IMR-90 (cell line): ENCODE measurements around the gene MEIKIN. TPM values are rescaled to one million over a fixed set of nuclear protein-coding genes. Genes with fewer than 3 reads are reported as not detected.
A peak's percentile ranks its signal among the peaks of the same experiment; 100 is the strongest.

Experiments used
- ATAC-seq: fragments of 200-7000 bp; cut with Tn5 transposase; 2 replicates; pipeline ENCODE4 v1.9.1; 2020; ENCODE audit warnings: low read depth, mild to moderate bottlenecking, moderate library complexity
- BruUV-seq: library from RNA; stranded (reverse); fragments of 400-500 nt; replicated peaks from 2 replicates; lab custom pipeline; 2021; lab: Mats Ljungman, UMichigan
- CTCF ChIA-PET: fragments of 300-600 bp; formaldehyde crosslinking; extraction: SDS; loops from one replicate; lab custom pipeline; 2021; ENCODE audit warnings: antibody characterized with exemption; lab: Yijun Ruan, JAX
- POLR2A ChIA-PET: fragments of 300-600 bp; sonication (Branson Sonifier 250); formaldehyde crosslinking; loops from one replicate; lab custom pipeline; 2022; ENCODE audit warnings: antibody characterized with exemption; ENCODE audit not compliant: unreplicated experiment; lab: Charles Lee
- DNase-seq: peaks from one replicate; pipeline ENCODE4 v3.0.0; 2013
- H2AFZ ChIP-seq: replicated peaks from 2 replicates; pipeline ENCODE3; 2013; ENCODE audit warnings: low read length, mild to moderate bottlenecking; ENCODE audit not compliant: poor library complexity
- H2AK5ac ChIP-seq: 2 replicates; pipeline ENCODE4 v1.6.1; 2013; ENCODE audit warnings: low read depth, low read length, inconsistent platforms
- H2AK9ac ChIP-seq: replicated peaks from 2 replicates; pipeline ENCODE3; 2013; ENCODE audit warnings: mild to moderate bottlenecking, low read depth, low read length, moderate library complexity; ENCODE audit not compliant: poor library complexity
- H2BK120ac ChIP-seq: 2 replicates; pipeline ENCODE4 v1.6.1; 2013; ENCODE audit warnings: low read depth, low read length, inconsistent platforms
- H2BK15ac ChIP-seq: 3 replicates; pipeline ENCODE4 v1.6.1; 2013; ENCODE audit warnings: low read depth, low read length, inconsistent platforms
- H2BK20ac ChIP-seq: 2 replicates; pipeline ENCODE4 v1.6.1; 2013; ENCODE audit warnings: low read depth, mild to moderate bottlenecking, inconsistent platforms, low read length, moderate library complexity
- H2BK5ac ChIP-seq: 2 replicates; pipeline ENCODE4 v1.6.1; 2013; ENCODE audit warnings: mild to moderate bottlenecking, low read depth, low read length, inconsistent platforms; ENCODE audit not compliant: poor library complexity, severe bottlenecking
- H3K14ac ChIP-seq: replicated peaks from 2 replicates; pipeline ENCODE4 v1.6.1; 2013; ENCODE audit warnings: low read depth, low read length, inconsistent platforms
- H3K18ac ChIP-seq: 2 replicates; pipeline ENCODE4 v1.6.1; 2013; ENCODE audit warnings: low read depth, low read length, control low read depth
- H3K23ac ChIP-seq: 2 replicates; pipeline ENCODE4 v1.6.1; 2013; ENCODE audit warnings: low read depth, low read length, inconsistent platforms
- H3K27ac ChIP-seq: 2 replicates; pipeline ENCODE4 v1.5.1; 2013; ENCODE audit warnings: mild to moderate bottlenecking, control low read depth, low read length; ENCODE audit not compliant: insufficient read depth
- H3K27me3 ChIP-seq: 2 replicates; pipeline ENCODE4 v1.6.1; 2013; ENCODE audit warnings: low read length; ENCODE audit not compliant: control insufficient read depth, insufficient read depth
- H3K36me3 ChIP-seq: 2 replicates; pipeline ENCODE4 v1.6.1; 2013; ENCODE audit warnings: low read length, mixed read lengths; ENCODE audit not compliant: control insufficient read depth, insufficient read depth
- H3K4ac ChIP-seq: 2 replicates; pipeline ENCODE4 v1.6.1; 2013; ENCODE audit warnings: low read depth, low read length, inconsistent platforms
- H3K4me1 ChIP-seq: 2 replicates; pipeline ENCODE4 v1.6.1; 2013; ENCODE audit warnings: low read length, mixed read lengths; ENCODE audit not compliant: control insufficient read depth, insufficient read depth
- H3K4me2 ChIP-seq: 2 replicates; pipeline ENCODE4 v1.6.1; 2013; ENCODE audit warnings: low read depth, mild to moderate bottlenecking, control low read depth, low read length, moderate library complexity
- H3K4me3 ChIP-seq: 2 replicates; pipeline ENCODE4 v1.5.1; 2013; ENCODE audit warnings: low read depth, mild to moderate bottlenecking, control low read depth, low read length, moderate library complexity; ENCODE audit not compliant: insufficient read depth
- H3K56ac ChIP-seq: 2 replicates; pipeline ENCODE4 v1.6.1; 2013; ENCODE audit warnings: low read length, inconsistent platforms; ENCODE audit not compliant: insufficient read depth; ENCODE audit errors: extremely low read depth
- H3K79me1 ChIP-seq, 2 experiments: 2 replicates each; pipeline ENCODE4 v1.6.1; 2013; ENCODE audit warnings: low read length in 2 of 2, inconsistent platforms in 1 of 2, low read depth in 1 of 2
- H3K9ac ChIP-seq: 2 replicates; pipeline ENCODE4 v1.6.1; 2013; ENCODE audit warnings: low read depth, low read length, control low read depth
- H3K9me1 ChIP-seq: 2 replicates; pipeline ENCODE4 v1.6.1; 2013; ENCODE audit warnings: low read length, inconsistent platforms; ENCODE audit not compliant: insufficient read depth
- H3K9me3 ChIP-seq: 2 replicates; pipeline ENCODE4 v1.6.1; 2013; ENCODE audit warnings: low read length; ENCODE audit not compliant: control insufficient read depth, insufficient read depth
- H4K20me1 ChIP-seq: 2 replicates; pipeline ENCODE4 v1.6.1; 2013; ENCODE audit warnings: low read length, inconsistent platforms; ENCODE audit not compliant: insufficient read depth
- H4K5ac ChIP-seq: 2 replicates; pipeline ENCODE4 v1.6.1; 2013; ENCODE audit warnings: mild to moderate bottlenecking, low read depth, low read length, control low read depth
- H4K8ac ChIP-seq, 2 experiments: 2 replicates each; pipeline ENCODE4 v1.6.1; 2013; ENCODE audit warnings: low read depth in 2 of 2, low read length in 2 of 2, control low read depth in 1 of 2, inconsistent platforms in 1 of 2
- H4K91ac ChIP-seq: 2 replicates; pipeline ENCODE4 v1.6.1; 2013; ENCODE audit warnings: low read depth, low read length, inconsistent platforms; ENCODE audit not compliant: insufficient read depth
- BHLHE40 ChIP-seq: fragments of 150-350 bp; IDR thresholded peaks from 2 replicates; pipeline ENCODE4 v1.6.1; 2016; ENCODE audit warnings: mild to moderate bottlenecking, low read depth, low read length
- CEBPB ChIP-seq: IDR thresholded peaks from 2 replicates; pipeline ENCODE4 v1.6.1; 2012; ENCODE audit warnings: low read depth, low read length, improper control_type of control experiment
- CHD1 ChIP-seq: IDR thresholded peaks from 2 replicates; pipeline ENCODE4 v1.6.1; 2012; ENCODE audit warnings: low read depth, low read length, improper control_type of control experiment
- FOS ChIP-seq: fragments of 150-350 bp; IDR thresholded peaks from 2 replicates; pipeline ENCODE4 v1.6.1; 2016; ENCODE audit warnings: low read depth, low read length
- MAFK ChIP-seq: IDR thresholded peaks from 2 replicates; pipeline ENCODE4 v1.6.1; 2012; ENCODE audit warnings: low read depth, low read length, improper control_type of control experiment
- MAZ ChIP-seq: IDR thresholded peaks from 2 replicates; pipeline ENCODE4 v1.6.1; 2012; ENCODE audit warnings: low read depth, mild to moderate bottlenecking, low read length, improper control_type of control experiment, moderate library complexity, borderline replicate concordance
- MXI1 ChIP-seq: IDR thresholded peaks from 2 replicates; pipeline ENCODE4 v1.6.1; 2012; ENCODE audit warnings: low read depth, mild to moderate bottlenecking, low read length, moderate library complexity, borderline replicate concordance
- NFE2L2 ChIP-seq: fragments of 150-350 bp; IDR thresholded peaks from 2 replicates; pipeline ENCODE4 v1.6.1; 2016; ENCODE audit warnings: low read depth, mild to moderate bottlenecking, low read length
- POLR2A ChIP-seq: IDR thresholded peaks from 2 replicates; pipeline ENCODE4 v1.6.1; 2012; ENCODE audit warnings: mild to moderate bottlenecking, low read depth, low read length
- RAD21 ChIP-seq: IDR thresholded peaks from 2 replicates; pipeline ENCODE4 v1.6.1; 2012; ENCODE audit warnings: low read length, improper control_type of control experiment
- RCOR1 ChIP-seq: IDR thresholded peaks from 2 replicates; pipeline ENCODE4 v1.6.1; 2012; ENCODE audit warnings: mild to moderate bottlenecking, low read length, improper control_type of control experiment; ENCODE audit not compliant: insufficient replicate concordance
- RFX5 ChIP-seq: IDR thresholded peaks from 2 replicates; pipeline ENCODE4 v1.8.0; 2012; ENCODE audit warnings: low read depth, mild to moderate bottlenecking, low read length, moderate library complexity
- SMC3 ChIP-seq: fragments of 150-350 bp; IDR thresholded peaks from 2 replicates; pipeline ENCODE4 v1.6.1; 2016; ENCODE audit warnings: low read depth, mild to moderate bottlenecking, antibody characterized with exemption, low read length, moderate library complexity
- dilution Hi-C: fragments of 300-500 bp; cut with HindIII; formaldehyde crosslinking; loops from one replicate; pipeline ENCODE4 v1.14.3; 2018; ENCODE audit warnings: low sequenced_read_pairs; ENCODE audit not compliant: unreplicated experiment
- in situ Hi-C: fragments of 300-500 bp; cut with MboI; formaldehyde crosslinking; loops from 3 replicates; pipeline ENCODE4 v1.14.3; 2019; ENCODE audit warnings: low sequenced_read_pairs, inconsistent platforms, mixed read lengths
- intact Hi-C: fragments of 100-400 bp; cut with micrococcal nuclease; formaldehyde crosslinking; loops from 2 replicates; pipeline ENCODE4 v1.10.0; 2022
- polyA plus RNA-seq, 3 experiments: library from polyadenylated mRNA; depleted of rRNA; stranded (reverse); fragments of >200 nt; gene quantifications; 2 replicates each; pipeline ENCODE4 v1.2.3, GENCODE V29; 2012; ENCODE audit warnings: low replicate concordance in 1 of 3
- total RNA-seq: library from RNA; depleted of rRNA; stranded (reverse); fragments of >200 nt; gene quantifications from 2 replicates; pipeline ENCODE4 v1.2.3, GENCODE V29; 2012
- TF ChIP-seq, protein P1 (sequence below): fragments of 150-350 bp; IDR thresholded peaks from 2 replicates; pipeline ENCODE4 v1.6.1; 2016; ENCODE audit warnings: low read depth, mild to moderate bottlenecking, low read length, moderate library complexity, borderline replicate concordance
- TF ChIP-seq, protein P2 (sequence below): fragments of 150-350 bp; IDR thresholded peaks from 2 replicates; pipeline ENCODE4 v1.6.1; 2017; ENCODE audit warnings: mild to moderate bottlenecking, antibody characterized with exemption, low read length, low read depth
- TF ChIP-seq, protein P3 (sequence below): conservative IDR thresholded peaks from 2 replicates; pipeline ENCODE4 v1.5.1; 2012; ENCODE audit warnings: mild to moderate bottlenecking, low read depth, low read length, improper control_type of control experiment

Gene MEIKIN
- total and polyA plus RNA-seq, 2 of the 4 experiments (the other 2 are of a cell fraction): not detected

DNA sequence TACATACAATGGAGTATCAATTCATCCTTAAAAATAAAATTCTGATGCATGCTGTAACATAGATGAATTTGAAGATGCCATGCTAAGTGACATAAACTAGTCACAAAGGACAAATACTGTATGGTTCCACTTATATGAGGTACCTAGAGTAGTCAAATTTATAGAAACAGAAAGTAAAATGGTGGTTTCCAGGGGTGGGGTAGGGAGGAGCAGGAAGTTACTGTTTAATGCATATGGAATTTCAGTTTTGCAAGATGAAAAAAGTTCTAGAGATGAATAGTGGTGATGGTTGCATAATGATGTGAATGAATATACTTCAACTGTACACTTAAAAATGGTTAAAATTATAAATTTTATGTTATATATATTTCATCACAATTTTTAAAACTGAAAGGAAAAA is 91.3 kb downstream of the MEIKIN start:
- H3K56ac ChIP-seq: no peak overlapping the region
- in situ Hi-C loops: no loop called here
- no peak overlapping the region for H2BK120ac ChIP-seq
- H2AK5ac ChIP-seq: no peak overlapping the region
- no peak overlapping the region for H2AK9ac ChIP-seq
- dilution Hi-C loops: no loop called here
- H3K9me3 ChIP-seq: no peaks in the 10 kb centered on the region
- no peak overlapping the region for H2BK20ac ChIP-seq
- POLR2A ChIA-PET: no interaction called here
- ATAC-seq: peak; percentile 29; the same call in 1 of the 2 replicates
- TF ChIP-seq RCOR1: no peak
- TF ChIP-seq CEBPB: no peak
- no peak for TF ChIP-seq RAD21
- TF ChIP-seq SMC3: no peak
- TF ChIP-seq, protein P1, sequence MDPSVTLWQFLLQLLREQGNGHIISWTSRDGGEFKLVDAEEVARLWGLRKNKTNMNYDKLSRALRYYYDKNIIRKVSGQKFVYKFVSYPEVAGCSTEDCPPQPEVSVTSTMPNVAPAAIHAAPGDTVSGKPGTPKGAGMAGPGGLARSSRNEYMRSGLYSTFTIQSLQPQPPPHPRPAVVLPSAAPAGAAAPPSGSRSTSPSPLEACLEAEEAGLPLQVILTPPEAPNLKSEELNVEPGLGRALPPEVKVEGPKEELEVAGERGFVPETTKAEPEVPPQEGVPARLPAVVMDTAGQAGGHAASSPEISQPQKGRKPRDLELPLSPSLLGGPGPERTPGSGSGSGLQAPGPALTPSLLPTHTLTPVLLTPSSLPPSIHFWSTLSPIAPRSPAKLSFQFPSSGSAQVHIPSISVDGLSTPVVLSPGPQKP: no peak
- TF ChIP-seq MXI1: no peak
- TF ChIP-seq BHLHE40: no peak
- no peak for TF ChIP-seq FOS
- no peak for TF ChIP-seq NFE2L2
- TF ChIP-seq, protein P2, sequence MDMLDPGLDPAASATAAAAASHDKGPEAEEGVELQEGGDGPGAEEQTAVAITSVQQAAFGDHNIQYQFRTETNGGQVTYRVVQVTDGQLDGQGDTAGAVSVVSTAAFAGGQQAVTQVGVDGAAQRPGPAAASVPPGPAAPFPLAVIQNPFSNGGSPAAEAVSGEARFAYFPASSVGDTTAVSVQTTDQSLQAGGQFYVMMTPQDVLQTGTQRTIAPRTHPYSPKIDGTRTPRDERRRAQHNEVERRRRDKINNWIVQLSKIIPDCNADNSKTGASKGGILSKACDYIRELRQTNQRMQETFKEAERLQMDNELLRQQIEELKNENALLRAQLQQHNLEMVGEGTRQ: no peak
- no peak for TF ChIP-seq RFX5
- TF ChIP-seq CHD1: no peak
- no peak for TF ChIP-seq POLR2A
- TF ChIP-seq MAFK: no peak
- no peak for TF ChIP-seq MAZ
- TF ChIP-seq, protein P3, sequence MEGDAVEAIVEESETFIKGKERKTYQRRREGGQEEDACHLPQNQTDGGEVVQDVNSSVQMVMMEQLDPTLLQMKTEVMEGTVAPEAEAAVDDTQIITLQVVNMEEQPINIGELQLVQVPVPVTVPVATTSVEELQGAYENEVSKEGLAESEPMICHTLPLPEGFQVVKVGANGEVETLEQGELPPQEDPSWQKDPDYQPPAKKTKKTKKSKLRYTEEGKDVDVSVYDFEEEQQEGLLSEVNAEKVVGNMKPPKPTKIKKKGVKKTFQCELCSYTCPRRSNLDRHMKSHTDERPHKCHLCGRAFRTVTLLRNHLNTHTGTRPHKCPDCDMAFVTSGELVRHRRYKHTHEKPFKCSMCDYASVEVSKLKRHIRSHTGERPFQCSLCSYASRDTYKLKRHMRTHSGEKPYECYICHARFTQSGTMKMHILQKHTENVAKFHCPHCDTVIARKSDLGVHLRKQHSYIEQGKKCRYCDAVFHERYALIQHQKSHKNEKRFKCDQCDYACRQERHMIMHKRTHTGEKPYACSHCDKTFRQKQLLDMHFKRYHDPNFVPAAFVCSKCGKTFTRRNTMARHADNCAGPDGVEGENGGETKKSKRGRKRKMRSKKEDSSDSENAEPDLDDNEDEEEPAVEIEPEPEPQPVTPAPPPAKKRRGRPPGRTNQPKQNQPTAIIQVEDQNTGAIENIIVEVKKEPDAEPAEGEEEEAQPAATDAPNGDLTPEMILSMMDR: no peak
- no peaks in the 10 kb centered on the region for H3K36me3 ChIP-seq
- DNase-seq: peak; percentile 10
- no peak overlapping the region for H2BK5ac ChIP-seq
- H4K8ac ChIP-seq: no peak overlapping the region
- H2BK15ac ChIP-seq: no peak overlapping the region
- H3K9me1 ChIP-seq: no peaks in the 10 kb centered on the region
- no peak overlapping the region for H3K23ac ChIP-seq
- H2AFZ ChIP-seq: no peak overlapping the region
- no peak overlapping the region for H3K4ac ChIP-seq
- no peak overlapping the region for H3K9ac ChIP-seq
- CTCF ChIA-PET: no interaction called here
- H3K27me3 ChIP-seq: peaks cover 4% of the 10 kb centered on the region; the same call in 1 of the 2 replicates
- no peaks in the 10 kb centered on the region for H4K20me1 ChIP-seq
- H3K4me2 ChIP-seq: no peak overlapping the region
- no peak overlapping the region for H3K4me3 ChIP-seq
- no peak overlapping the region for H3K27ac ChIP-seq
- H4K91ac ChIP-seq: no peak overlapping the region
- no TSS peak for BruUV-seq
- H3K14ac ChIP-seq: no peak overlapping the region
- H4K5ac ChIP-seq: no peak overlapping the region
- H3K4me1 ChIP-seq: no peaks in the 10 kb centered on the region
- intact Hi-C loops: no loop called here
- H3K18ac ChIP-seq: no peak overlapping the region
- no peaks in the 10 kb centered on the region for H3K79me1 ChIP-seq
